GM21360 (cell line): ENCODE measurements around the gene SPDYE17.
"Not testable (repeated sequence)": the region's sequence is repeated elsewhere in the genome, so short reads cannot be mapped to it uniquely, and the experiment has no call there.

ENCODE experiments used
- ATAC-seq: cut with Tn5 transposase; IDR thresholded peaks from one replicate; pipeline ENCODE4 v1.9.1; 2021; ENCODE audit warnings: mild to moderate bottlenecking, moderate library complexity; ENCODE audit not compliant: unreplicated experiment

SPDYE17 gene

DNA sequence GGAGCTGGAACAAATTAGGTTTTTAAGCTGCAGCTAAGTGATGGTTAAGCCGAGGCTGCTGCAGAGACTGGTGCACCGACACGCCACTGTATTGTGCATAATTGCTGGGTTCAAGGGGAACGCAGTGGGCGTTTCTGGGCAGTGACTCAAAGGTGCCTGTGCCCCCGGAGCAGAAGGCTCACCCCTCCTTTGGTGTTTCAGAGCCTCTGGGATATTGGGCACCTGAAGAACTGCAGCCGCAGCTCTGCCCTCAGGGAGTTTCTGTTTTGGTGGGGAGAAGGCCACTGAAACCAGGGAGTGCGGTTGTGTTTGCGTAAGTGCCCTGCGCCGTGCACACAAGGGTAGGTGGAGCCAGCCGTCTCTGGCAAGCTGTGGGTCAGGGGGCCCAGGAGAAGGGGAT is 57.8 kb downstream of the SPDYE17 start:
- ATAC-seq = not testable (repeated sequence)

DNA sequence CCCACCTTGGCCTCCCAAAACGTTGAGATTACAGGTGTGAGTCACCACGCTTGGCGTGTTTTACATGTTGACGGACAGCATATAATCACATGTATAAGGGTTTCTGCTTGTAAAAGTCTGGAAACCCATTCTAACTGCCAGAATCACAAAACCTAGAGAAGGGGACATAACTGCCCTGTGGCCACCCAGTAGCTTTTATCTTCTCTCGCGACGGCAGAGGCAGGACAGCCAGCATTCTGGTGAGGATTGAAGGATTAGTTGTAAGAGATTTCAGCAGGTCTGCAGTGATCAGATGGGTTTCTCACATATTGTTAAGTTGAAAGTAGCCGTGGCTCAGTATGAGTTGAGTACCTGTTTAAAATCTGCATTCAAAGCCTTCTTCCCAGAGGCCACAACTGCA is 59.8 kb downstream of the SPDYE17 start:
- not testable (repeated sequence) for ATAC-seq
